K562 (cell line): ENCODE measurements around the gene VPS11. TPM values are rescaled to one million over a fixed set of nuclear protein-coding genes. Genes with fewer than 3 reads are reported as not detected.

Experiments
- BHLHE40 ChIP-seq: IDR thresholded peaks from 2 replicates; pipeline ENCODE4 v1.6.1; 2011; ENCODE audit warnings: low read length, improper control_type of control experiment
- DPF2 ChIP-seq: fragments of 450-650 bp; IDR thresholded peaks from 2 replicates; pipeline ENCODE4 v1.6.1; 2016
- E4F1 ChIP-seq: fragments of 250-450 bp; sonication (Bioruptor Pico); IDR thresholded peaks from 2 replicates; pipeline ENCODE4 v1.5.0; 2021; ENCODE audit warnings: mild to moderate bottlenecking, borderline replicate concordance
- FOS ChIP-seq: IDR thresholded peaks from 3 replicates; pipeline ENCODE4 v1.6.1; 2011; ENCODE audit not compliant: insufficient read length; ENCODE audit errors: extremely low read depth
- GABPB2 ChIP-seq: fragments of 250-450 bp; sonication (Bioruptor Pico); conservative IDR thresholded peaks from 2 replicates; pipeline ENCODE4 v1.5.1; 2021; ENCODE audit warnings: mild to moderate bottlenecking
- HMG20B ChIP-seq: fragments of 250-450 bp; sonication (Bioruptor Pico); IDR thresholded peaks from 2 replicates; pipeline ENCODE4 v1.5.0; 2021; ENCODE audit warnings: mild to moderate bottlenecking
- HNRNPK ChIP-seq: fragments of 200-400 bp; formaldehyde crosslinking; IDR thresholded peaks from one replicate; pipeline ENCODE4 v1.6.1; 2018; ENCODE audit warnings: mild to moderate bottlenecking, low read depth, low read length; ENCODE audit not compliant: poor library complexity, severe bottlenecking
- L3MBTL2 ChIP-seq: fragments of 450-650 bp; IDR thresholded peaks from 2 replicates; pipeline ENCODE4 v1.6.1; 2016; ENCODE audit warnings: mild to moderate bottlenecking, moderate library complexity
- NFE2 ChIP-seq: IDR thresholded peaks from 2 replicates; pipeline ENCODE4 v1.6.1; 2014; ENCODE audit warnings: antibody characterized with exemption, low read depth
- NRF1 ChIP-seq, 2 experiments: fragments of 450-650 bp; IDR thresholded peaks in 1 of 2; conservative IDR thresholded peaks in 1 of 2; 2 replicates each; pipeline ENCODE4 v1.6.1; 2014; ENCODE audit warnings: mild to moderate bottlenecking in 2 of 2
- OTX1 ChIP-seq: fragments of 450-650 bp; formaldehyde crosslinking; IDR thresholded peaks from 2 replicates; pipeline ENCODE4 v1.4.0; 2022; ENCODE audit warnings: mild to moderate bottlenecking
- PHB ChIP-seq: fragments of 250-450 bp; sonication (Bioruptor Pico); IDR thresholded peaks from 2 replicates; pipeline ENCODE4 v1.5.0; 2021
- POU5F1 ChIP-seq: fragments of 150-350 bp; IDR thresholded peaks from 2 replicates; pipeline ENCODE4 v1.6.1; 2014; ENCODE audit warnings: borderline replicate concordance, low read length, low read depth, mild to moderate bottlenecking; ENCODE audit not compliant: partially characterized antibody
- PPARD ChIP-seq: fragments of 250-450 bp; sonication (Bioruptor Pico); IDR thresholded peaks from 2 replicates; pipeline ENCODE4 v1.8.0; 2022; ENCODE audit warnings: inconsistent platforms, mild to moderate bottlenecking, moderate library complexity
- RB1 ChIP-seq: fragments of 450-650 bp; IDR thresholded peaks from 2 replicates; pipeline ENCODE4 v1.6.1; 2017; ENCODE audit warnings: low read depth, mild to moderate bottlenecking
- RFX7 ChIP-seq: fragments of 250-450 bp; sonication (Bioruptor Pico); IDR thresholded peaks from 2 replicates; pipeline ENCODE4 v1.5.1; 2021; ENCODE audit warnings: mild to moderate bottlenecking
- RNF2 ChIP-seq: sonication (generic); IDR thresholded peaks from 2 replicates; pipeline ENCODE4 v1.6.1; 2016
- SOX6 ChIP-seq: fragments of 450-650 bp; IDR thresholded peaks from 2 replicates; pipeline ENCODE4 v1.6.1; 2014; ENCODE audit warnings: mild to moderate bottlenecking
- STAT6 ChIP-seq: sonication (generic); formaldehyde crosslinking; IDR thresholded peaks from 2 replicates; pipeline ENCODE4 v1.8.1; 2023; ENCODE audit warnings: mild to moderate bottlenecking, missing genetic modification reagents
- TBL1XR1 ChIP-seq, 2 experiments: IDR thresholded peaks; 2 replicates each; pipeline ENCODE4 v1.6.1; 2012; ENCODE audit warnings: improper control_type of control experiment in 2 of 2, low read length in 2 of 2, mild to moderate bottlenecking in 1 of 2
- USF2 ChIP-seq: sonication (generic); formaldehyde crosslinking; IDR thresholded peaks from 2 replicates; pipeline ENCODE4 v1.5.0; 2020; ENCODE audit warnings: missing genetic modification reagents
- ZNF146 ChIP-seq: IDR thresholded peaks from one replicate; pipeline ENCODE4 v1.6.1; 2018; ENCODE audit warnings: missing compliant biosample characterization; ENCODE audit not compliant: unreplicated experiment
- ZNF165 ChIP-seq: fragments of 250-450 bp; sonication (Bioruptor Pico); IDR thresholded peaks from 2 replicates; pipeline ENCODE4 v1.4.0; 2020; ENCODE audit warnings: borderline replicate concordance
- ZNF316 ChIP-seq: fragments of 450-650 bp; IDR thresholded peaks from 2 replicates; pipeline ENCODE4 v1.6.1; 2016
- ZNF699 ChIP-seq: fragments of 250-450 bp; sonication (Bioruptor Pico); IDR thresholded peaks from 2 replicates; pipeline ENCODE4 v1.8.0; 2021; ENCODE audit warnings: mild to moderate bottlenecking, moderate library complexity; ENCODE audit not compliant: insufficient replicate concordance
- ZNF75A ChIP-seq: fragments of 450-650 bp; formaldehyde crosslinking; IDR thresholded peaks from 2 replicates; pipeline ENCODE4 v1.4.0; 2020; ENCODE audit warnings: mild to moderate bottlenecking
- polyA plus RNA-seq, 8 experiments: library from polyadenylated mRNA; depleted of rRNA in 4 of 8; stranded (reverse) in 5 of 8; unstranded in 3 of 8; fragments of >200 nt; fragmentation: Nextera tagmentation in 2 of 8; fragmentation: Illumina TruSeq in 1 of 8; extraction: Ambion mirVana in 2 of 8; extraction: Trizol in 1 of 8; gene quantifications; 2 replicates each; pipeline versions ENCODE4 v1.2.1 to v1.2.3, GENCODE V29; 2011 to 2014; ENCODE audit warnings: inconsistent platforms in 1 of 8, missing spikeins in 1 of 8
- total RNA-seq, 7 experiments: library from RNA; depleted of rRNA in 6 of 7; stranded (reverse); fragments of >200 nt in 6 of 7; fragmentation: Illumina TruSeq in 2 of 7; extraction: Trizol in 2 of 7; gene quantifications; 2 replicates each; pipeline versions ENCODE4 v1.2.1 to v1.2.3, GENCODE V29; 2011 to 2021; ENCODE audit warnings: low replicate concordance in 1 of 7

VPS11 gene
- total and polyA plus RNA-seq, 9 of the 15 experiments (the other 6 are each of a cell fraction or from before 2014, with no cell fraction given), result 14.1 to 35.5 (median 27.5) TPM

- TF ChIP-seq BHLHE40 (peak; percentile 86), POU5F1 (no peak), RFX7 (no peak), ZNF316 (no peak), RB1 (peak; percentile 11; the same call in 1 of the 2 replicates), HMG20B (CRISPR knock-in tag) (no peak), NRF1 (conservative IDR thresholded peaks at IDR 0.05 in 1 of 2, IDR thresholded peaks at IDR 0.05 in 1 of 2) (peak; percentile 93 to 94), PPARD (no peak), OTX1 (CRISPR knock-in tag) (no peak), ZNF165 (CRISPR knock-in tag) (no peak), PHB (peak; percentile 25; the same call in 1 of the 2 replicates), NFE2 (no peak), TBL1XR1 (IDR thresholded peaks at IDR 0.05; ENCODE audit: low read length in 2 of 2) (peak; percentile 7 to 21; a peak in 1 of 4 replicates), DPF2 (no peak), GABPB2 (CRISPR knock-in tag) (no peak), HNRNPK (no peak), SOX6 (peak; percentile 33), STAT6 (CRISPR knock-in tag) (no peak), E4F1 (CRISPR knock-in tag) (no peak), ZNF146 (CRISPR knock-in tag) (no peak), USF2 (CRISPR knock-in tag) (no peak), L3MBTL2 (peak; percentile 76), ZNF699 (CRISPR knock-in tag) (no peak), RNF2 (0 out of 2 replicates have a peak, but pooled peaks have one; percentile 16), ZNF75A (CRISPR knock-in tag) (no peak), FOS (no peak)
Measured at GRCh38 chr11:119018074-119018938, 49.3 kb upstream of the VPS11 start, which contains the start of the genes RPS25 and TRAPPC4 (continued).
